Ascending aorta (tissue), 2 donors: Measurements from ENCODE around the gene TSPAN18. TPM values are rescaled to one million over a fixed set of nuclear protein-coding genes. Genes with fewer than 3 reads are reported as not detected.

ENCODE experiments used
- DNase-seq, 2 donors: peaks; one replicate each; pipeline ENCODE4 v3.0.0-alpha.2; 2019; ENCODE audit warnings: low spot score in 2 of 2
- H3K27ac ChIP-seq, 2 donors: fragments of 200-600 bp; sonication (generic); one replicate each; pipeline ENCODE4 v1.5.1; 2016 to 2017; ENCODE audit warnings: mild to moderate bottlenecking in 1 of 2
- H3K27me3 ChIP-seq: fragments of 200-600 bp; sonication (generic); one replicate; pipeline ENCODE4 v1.5.1; 2017
- H3K36me3 ChIP-seq, 2 donors: fragments of 200-600 bp; sonication (generic); one replicate each; pipeline ENCODE4 v1.5.1; 2016
- H3K4me1 ChIP-seq, 2 donors: fragments of 200-600 bp; sonication (generic); one replicate each; pipeline ENCODE4 v1.5.1; 2016 to 2017; ENCODE audit warnings: mild to moderate bottlenecking in 1 of 2
- H3K4me3 ChIP-seq, 2 donors: fragments of 200-600 bp; sonication (generic); one replicate each; pipeline ENCODE4 v1.5.1; 2016 to 2017; ENCODE audit warnings: mild to moderate bottlenecking in 1 of 2
- H3K9me3 ChIP-seq, 2 donors: fragments of 200-600 bp; sonication (generic); one replicate each; pipeline ENCODE4 v1.5.1; 2016
- CTCF ChIP-seq, 3 experiments: fragments of 200-600 bp in 2 of 3; fragments of 450-650 bp in 1 of 3; sonication (generic) in 2 of 3; IDR thresholded peaks; one replicate each; pipeline ENCODE4 v1.5.1; 2016 to 2019; ENCODE audit warnings: antibody characterized with exemption in 3 of 3, mild to moderate bottlenecking in 1 of 3, moderate library complexity in 1 of 3
- intact Hi-C: fragments of 100-400 bp; cut with DNase I; formaldehyde crosslinking; loops from one replicate; pipeline ENCODE4 v1.15.1; 2023
- total RNA-seq: library from RNA; depleted of rRNA; stranded (reverse); fragments of >200 nt; gene quantifications from one replicate; pipeline ENCODE4 v1.1.0, GENCODE V29; 2016

Gene TSPAN18
- total RNA-seq, 1 donor from 2014 or later, result 21.3 TPM

GRCh38 chr11:44966694-44967093, 239.9 kb downstream of the TSPAN18 start:
- Histone ChIP-seq H3K4me1 (no peaks in the 10 kb centered on the region), H3K36me3 (no peaks in the 10 kb centered on the region), H3K4me3 (no peak overlapping the region), H3K27me3 (no peaks in the 10 kb centered on the region), H3K27ac (no peak overlapping the region), H3K9me3 (no peaks in the 10 kb centered on the region)
- DNase-seq, result no peak
- TF ChIP-seq CTCF (IDR thresholded peaks at IDR 0.05), result no peak
- intact Hi-C loops, result no loop called here

- H3K36me3 ChIP-seq, result no peaks in the 10 kb centered on the region
- H3K9me3 ChIP-seq, result no peaks in the 10 kb centered on the region
- no peak overlapping the region for H3K27ac ChIP-seq
- intact Hi-C loops, result loop anchor here (2.0 kb wide), 1 partner anchor 31 kb away; no protein-coding TSS in a partner anchor
- DNase-seq, result no peak
- H3K4me1 ChIP-seq, result peaks cover 0 to 4% of the 10 kb centered on the region in 2 donors
- no peak for TF ChIP-seq CTCF (IDR thresholded peaks at IDR 0.05)
- no peaks in the 10 kb centered on the region for H3K27me3 ChIP-seq
- H3K4me3 ChIP-seq, result no peak overlapping the region
These were observed 241.3 kb downstream of the TSPAN18 start for GRCh38 chr11:44967930-44968496.

- intact Hi-C loops, result loop anchor here (2.0 kb wide), 1 partner anchor 30 kb away; no protein-coding TSS in a partner anchor
- DNase-seq, result no peak
- H3K36me3 ChIP-seq, result no peaks in the 10 kb centered on the region
- H3K27ac ChIP-seq, result no peak overlapping the region
- H3K4me3 ChIP-seq, result no peak overlapping the region
- TF ChIP-seq CTCF (IDR thresholded peaks at IDR 0.05), result no peak
- H3K4me1 ChIP-seq, result peaks cover 0 to 6% of the 10 kb centered on the region in 2 donors
- H3K27me3 ChIP-seq, result no peaks in the 10 kb centered on the region
- H3K9me3 ChIP-seq, result no peaks in the 10 kb centered on the region
These were observed 241.7 kb downstream of the TSPAN18 start for GRCh38 chr11:44968510-44968909.

- Histone ChIP-seq H3K36me3 (no peaks in the 10 kb centered on the region), H3K4me1 (peaks cover 0 to 8% of the 10 kb centered on the region in 2 donors), H3K4me3 (no peak overlapping the region), H3K9me3 (no peaks in the 10 kb centered on the region), H3K27ac (no peak overlapping the region), H3K27me3 (no peaks in the 10 kb centered on the region)
- DNase-seq, result no peak
- TF ChIP-seq CTCF (IDR thresholded peaks at IDR 0.05), result no peak
- intact Hi-C loops, result loop anchor here (2.0 kb wide), 1 partner anchor 29 kb away; no protein-coding TSS in a partner anchor
These were observed 243.0 kb downstream of the TSPAN18 start for GRCh38 chr11:44969651-44970252.

GRCh38 chr11:44970293-44970692, 243.5 kb downstream of the TSPAN18 start:
- H3K4me1 ChIP-seq, result peaks cover 0 to 8% of the 10 kb centered on the region in 2 donors
- no peak for TF ChIP-seq CTCF (IDR thresholded peaks at IDR 0.05)
- H3K27ac ChIP-seq, result no peak overlapping the region
- no peaks in the 10 kb centered on the region for H3K36me3 ChIP-seq
- no peaks in the 10 kb centered on the region for H3K9me3 ChIP-seq
- H3K27me3 ChIP-seq, result no peaks in the 10 kb centered on the region
- intact Hi-C loops, result no loop called here
- H3K4me3 ChIP-seq, result no peak overlapping the region
- DNase-seq, result no peak
